GM18951 (cell line): ENCODE data around the gene CECR2.
"Not testable (repeated sequence)": the region's sequence is repeated elsewhere in the genome, so short reads cannot be mapped to it uniquely, and the experiment has no call there.

Source experiments
- POLR2A ChIP-seq: IDR thresholded peaks from 4 replicates; pipeline ENCODE4 v1.6.1; 2011; ENCODE audit warnings: mild to moderate bottlenecking; ENCODE audit not compliant: insufficient read length, insufficient read depth; ENCODE audit errors: extremely low read depth
- in situ Hi-C: fragments of 300-500 bp; cut with MboI; formaldehyde crosslinking; loops from one replicate; pipeline ENCODE4 v1.12.0; 2022; ENCODE audit warnings: low sequenced_read_pairs, mixed read lengths, inconsistent platforms; ENCODE audit not compliant: unreplicated experiment

Gene CECR2

DNA sequence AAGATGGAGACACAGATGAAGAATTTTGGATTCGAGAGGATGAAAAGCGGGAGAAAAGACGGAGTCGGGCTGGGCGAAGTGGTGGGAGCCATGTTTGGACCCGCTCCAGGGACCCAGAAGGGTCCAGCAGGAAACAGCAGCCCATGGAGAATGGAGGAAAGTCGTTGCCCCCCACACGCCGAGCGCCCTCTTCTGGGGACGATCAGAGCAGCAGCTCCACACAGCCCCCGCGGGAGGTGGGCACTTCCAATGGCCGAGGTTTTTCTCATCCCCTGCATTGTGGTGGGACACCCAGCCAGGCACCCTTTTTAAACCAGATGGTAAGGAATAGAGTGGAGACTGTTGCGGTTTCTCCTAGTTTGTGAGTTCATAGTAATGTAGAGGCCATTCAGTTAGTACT lies 171.2 kb downstream of the CECR2 start:
- in situ Hi-C loops, result no loop called here
- TF ChIP-seq POLR2A, result no peak

DNA sequence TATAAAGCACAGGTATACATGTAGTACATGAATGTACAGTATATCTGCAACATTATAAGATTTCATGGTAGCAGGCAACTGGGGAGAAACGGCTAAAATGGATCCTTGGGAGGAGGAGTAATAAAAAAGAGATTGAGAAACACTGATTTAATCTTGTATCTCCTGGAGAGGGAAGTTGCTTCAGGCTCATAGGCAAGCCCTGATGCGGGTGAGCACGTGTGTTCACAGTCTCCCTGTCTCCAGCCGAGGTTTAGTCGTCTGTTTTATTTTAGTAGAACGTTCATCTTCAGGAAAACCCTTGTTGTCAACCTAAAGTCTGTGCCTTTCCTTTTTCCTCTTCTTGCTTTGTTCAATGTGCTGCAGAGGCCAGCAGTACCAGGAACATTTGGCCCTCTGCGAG lies 172.2 kb downstream of the CECR2 start:
- no peak for TF ChIP-seq POLR2A
- in situ Hi-C loops, result no loop called here

GRCh38 chr22:17542452-17542851 lies 173.2 kb downstream of the CECR2 start:
- in situ Hi-C loops, result no loop called here
- no peak for TF ChIP-seq POLR2A

- in situ Hi-C loops, result no loop called here
- no peak for TF ChIP-seq POLR2A
Observed at GRCh38 chr22:17548010-17548755, 178.9 kb downstream of the CECR2 start.

- no peak for TF ChIP-seq POLR2A
- in situ Hi-C loops, result no loop called here
Observed at GRCh38 chr22:17548756-17549035, 179.4 kb downstream of the CECR2 start.

DNA sequence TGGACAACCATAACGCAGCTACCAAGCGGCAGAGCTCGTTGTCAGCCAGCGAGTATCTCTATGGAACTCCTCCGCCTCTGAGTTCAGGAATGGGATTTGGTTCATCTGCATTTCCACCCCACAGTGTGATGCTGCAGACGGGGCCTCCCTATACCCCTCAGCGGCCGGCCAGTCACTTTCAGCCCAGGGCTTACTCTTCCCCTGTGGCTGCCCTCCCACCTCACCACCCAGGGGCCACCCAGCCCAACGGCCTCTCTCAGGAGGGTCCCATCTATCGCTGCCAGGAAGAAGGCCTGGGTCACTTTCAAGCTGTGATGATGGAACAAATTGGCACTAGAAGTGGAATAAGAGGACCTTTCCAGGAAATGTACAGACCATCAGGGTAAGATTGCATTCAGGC lies 179.9 kb downstream of the CECR2 start:
- in situ Hi-C loops, result no loop called here
- no peak for TF ChIP-seq POLR2A

- in situ Hi-C loops, result no loop called here
- TF ChIP-seq POLR2A, result no peak
Observed at GRCh38 chr22:17549655-17550054, 180.4 kb downstream of the CECR2 start.

DNA sequence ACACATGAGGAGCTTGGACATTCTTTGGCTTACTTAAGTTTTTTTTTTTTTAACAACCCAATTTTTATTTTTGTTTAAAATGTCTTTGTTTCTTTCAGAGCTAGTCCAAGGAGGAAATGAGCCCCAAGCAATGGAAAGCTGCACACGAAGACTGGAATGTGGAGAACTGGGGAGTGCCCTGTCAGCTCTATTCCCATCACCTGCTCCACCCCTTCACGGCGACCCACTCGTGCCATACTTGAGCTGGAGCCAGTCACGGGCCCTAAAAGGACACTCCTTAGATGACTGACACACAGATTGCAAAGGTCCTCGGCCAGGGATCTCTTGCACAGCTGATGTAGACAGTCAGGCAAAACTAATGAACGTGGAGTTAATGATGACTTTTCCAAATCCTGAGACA lies 183.5 kb downstream of the CECR2 start:
- TF ChIP-seq POLR2A, result no peak
- in situ Hi-C loops, result no loop called here

DNA sequence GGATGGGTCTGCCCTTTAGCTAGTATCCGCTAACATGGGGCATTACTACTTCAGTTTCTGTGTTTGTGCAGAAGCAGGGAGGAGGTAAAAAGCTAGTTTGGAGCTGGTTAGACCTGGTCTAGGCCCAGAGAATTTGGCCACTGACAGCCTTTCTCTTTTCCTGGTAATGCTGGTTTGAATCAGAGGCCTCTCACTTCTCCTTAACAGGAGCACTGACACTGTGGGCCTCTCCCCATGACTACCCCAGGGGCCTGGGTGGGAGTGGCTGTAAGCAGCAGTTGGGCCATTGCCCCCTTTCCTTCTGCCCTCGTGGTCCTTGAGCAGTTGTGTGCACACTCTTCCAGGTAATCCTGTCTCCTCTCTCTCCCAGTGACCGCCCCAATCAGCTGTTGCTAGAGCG lies 185.6 kb downstream of the CECR2 start:
- in situ Hi-C loops, result no loop called here
- no peak for TF ChIP-seq POLR2A

DNA sequence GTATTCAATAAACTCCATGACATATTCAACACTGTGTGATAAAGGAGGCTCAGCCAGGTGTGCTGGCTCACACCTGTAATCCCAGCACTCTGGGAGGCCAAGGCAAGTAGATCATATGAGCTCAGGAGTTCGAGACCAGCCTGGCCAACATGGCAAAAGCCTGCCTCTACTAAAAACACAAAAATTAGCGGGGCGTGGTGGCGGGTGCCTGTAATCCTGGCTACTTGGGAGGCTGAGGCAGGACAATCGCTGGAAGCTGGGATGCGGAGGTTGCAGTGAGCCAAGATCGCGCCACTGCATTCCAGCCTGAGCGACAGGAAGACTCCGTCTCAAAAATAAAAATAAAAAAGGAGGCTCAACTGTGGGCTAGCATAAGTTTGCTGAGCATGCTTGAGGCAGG lies 189.9 kb downstream of the CECR2 start:
- no peak for TF ChIP-seq POLR2A
- in situ Hi-C loops, result no loop called here

GRCh38 chr22:17562906-17563870 lies 193.9 kb downstream of the CECR2 start, which contains the start of gene SLC25A18:
Gene SLC25A18 (plus strand): TSS chr22:17563498. CDS start chr22:17579945, 16,447 bp downstream.
- in situ Hi-C loops, result no loop called here
- no peak for TF ChIP-seq POLR2A

DNA sequence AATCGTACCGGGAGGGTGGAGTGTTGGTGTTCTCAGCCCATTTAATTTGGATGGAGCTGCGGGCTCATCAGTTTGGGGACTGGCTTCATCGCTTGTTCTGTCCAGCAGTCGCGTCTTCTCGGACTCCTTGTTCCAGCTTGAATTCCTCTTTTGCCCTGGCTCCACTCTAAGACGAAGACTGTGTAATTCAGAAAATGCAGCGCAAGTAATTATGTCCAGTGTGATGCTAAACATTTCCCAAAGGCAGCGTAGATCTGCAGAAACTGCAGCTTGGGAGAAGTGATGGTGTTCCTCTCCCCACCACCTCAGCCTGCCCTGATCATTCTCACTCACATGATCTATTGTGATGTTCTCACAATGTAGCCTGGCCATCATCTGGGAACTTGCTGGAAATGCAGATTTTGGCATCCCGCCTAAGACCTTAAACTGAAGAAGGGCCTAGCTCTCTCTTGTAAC lies 194.7 kb downstream of the CECR2 start:
- TF ChIP-seq POLR2A, result no peak
- in situ Hi-C loops, result no loop called here

DNA sequence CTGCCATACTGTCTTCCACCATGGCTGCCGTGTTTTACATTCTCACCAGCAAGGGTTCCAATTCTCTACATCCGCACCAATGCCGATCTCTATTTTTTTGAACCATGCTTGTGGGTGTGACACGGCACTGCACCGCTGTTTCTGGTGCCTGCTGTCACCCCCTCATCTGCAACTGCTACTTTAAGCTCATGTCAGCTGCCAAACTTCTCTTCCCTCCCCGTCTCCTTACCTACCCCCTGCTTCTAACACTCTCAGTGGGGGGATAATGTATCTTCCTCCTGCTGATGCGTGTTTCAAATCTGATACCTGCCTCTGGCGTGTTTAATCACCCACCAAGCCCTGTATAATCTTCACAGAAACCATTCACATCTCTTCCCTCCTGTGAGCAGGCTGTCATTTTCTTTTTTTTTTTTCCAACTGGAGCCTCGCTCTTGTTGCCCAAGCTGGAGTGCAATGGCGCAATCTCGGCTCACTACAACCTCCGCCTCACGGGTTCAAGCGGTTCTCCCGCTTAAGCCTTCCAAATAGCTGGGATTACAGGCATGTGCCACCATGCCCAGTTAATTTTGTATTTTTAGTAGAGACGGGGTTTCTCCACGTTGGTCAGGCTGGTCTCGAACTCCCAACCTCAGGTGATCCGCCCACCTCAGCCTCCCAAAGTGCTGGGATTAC lies 196.9 kb downstream of the CECR2 start:
- in situ Hi-C loops, result not testable (repeated sequence)
